Calu3 (cell line): ENCODE measurements around the gene LDLRAD4. TPM values are rescaled to one million over a fixed set of nuclear protein-coding genes. Genes with fewer than 3 reads are reported as not detected.

Experiments used
- BruUV-seq: library from RNA; stranded (reverse); fragments of 400-500 nt; replicated peaks from 2 replicates; lab custom pipeline; 2021; lab: Mats Ljungman, UMichigan
- CTCF ChIA-PET: fragments of 300-600 bp; sonication (Branson Sonifier 250); formaldehyde crosslinking; loops from one replicate; lab custom pipeline; 2022; ENCODE audit warnings: antibody characterized with exemption; lab: Charles Lee
- DNase-seq: peaks from one replicate; pipeline ENCODE4 v3.0.0; 2022
- H3K27ac Mint-ChIP-seq: one replicate; pipeline ENCODE4 v1.8.0; 2022; ENCODE audit warnings: mixed read lengths; ENCODE audit not compliant: unreplicated experiment
- H3K27me3 Mint-ChIP-seq: one replicate; pipeline ENCODE4 v1.8.0; 2022; ENCODE audit warnings: mixed read lengths; ENCODE audit not compliant: unreplicated experiment
- H3K36me3 Mint-ChIP-seq: one replicate; pipeline ENCODE4 v1.8.0; 2022; ENCODE audit warnings: mild to moderate bottlenecking, moderate library complexity, mixed read lengths; ENCODE audit not compliant: insufficient read depth, unreplicated experiment
- H3K4me1 Mint-ChIP-seq: one replicate; pipeline ENCODE4 v1.8.0; 2022; ENCODE audit warnings: mild to moderate bottlenecking, low read depth, mixed read lengths; ENCODE audit not compliant: unreplicated experiment
- H3K4me3 Mint-ChIP-seq: one replicate; pipeline ENCODE4 v1.8.0; 2022; ENCODE audit warnings: mild to moderate bottlenecking, low read depth, moderate library complexity, mixed read lengths; ENCODE audit not compliant: unreplicated experiment
- H3K9me3 Mint-ChIP-seq: one replicate; pipeline ENCODE4 v1.8.0; 2022; ENCODE audit warnings: low read depth, mixed read lengths; ENCODE audit not compliant: unreplicated experiment
- CTCF ChIP-seq: fragments of 200-600 bp; IDR thresholded peaks from one replicate; pipeline ENCODE4 v1.8.0; 2022; ENCODE audit warnings: antibody characterized with exemption; ENCODE audit not compliant: unreplicated experiment
- intact Hi-C: fragments of 100-400 bp; cut with micrococcal nuclease; formaldehyde crosslinking; loops from one replicate; pipeline ENCODE4 v1.10.0; 2022; ENCODE audit not compliant: unreplicated experiment
- total RNA-seq: library from RNA; stranded (reverse); gene quantifications from 2 replicates; pipeline ENCODE4 v1.2.3, GENCODE V29; 2022

LDLRAD4 gene
- total RNA-seq, 1 experiment from 2014 or later, result 0.50 TPM

GRCh38 chr18:13409997-13410396, 191.4 kb downstream of the LDLRAD4 start:
- no peaks in the 10 kb centered on the region for H3K9me3 Mint-ChIP-seq
- H3K27me3 Mint-ChIP-seq, result peaks cover 7% of the 10 kb centered on the region
- no peak for DNase-seq
- no peaks in the 10 kb centered on the region for H3K36me3 Mint-ChIP-seq
- H3K4me1 Mint-ChIP-seq, result no peaks in the 10 kb centered on the region
- CTCF ChIA-PET, result no interaction called here
- intact Hi-C loops, result no loop called here
- H3K4me3 Mint-ChIP-seq, result no peak overlapping the region
- H3K27ac Mint-ChIP-seq, result no peak overlapping the region
- no TSS peak for BruUV-seq
- TF ChIP-seq CTCF, result no peak

GRCh38 chr18:13410471-13410870, 191.9 kb downstream of the LDLRAD4 start:
- intact Hi-C loops, result no loop called here
- H3K27ac Mint-ChIP-seq, result no peak overlapping the region
- no peak for DNase-seq
- BruUV-seq, result no TSS peak
- no peaks in the 10 kb centered on the region for H3K4me1 Mint-ChIP-seq
- TF ChIP-seq CTCF, result no peak
- CTCF ChIA-PET, result no interaction called here
- H3K36me3 Mint-ChIP-seq, result no peaks in the 10 kb centered on the region
- H3K27me3 Mint-ChIP-seq, result peaks cover 7% of the 10 kb centered on the region
- no peak overlapping the region for H3K4me3 Mint-ChIP-seq
- H3K9me3 Mint-ChIP-seq, result no peaks in the 10 kb centered on the region

- H3K27ac Mint-ChIP-seq, result no peak overlapping the region
- intact Hi-C loops, result no loop called here
- CTCF ChIA-PET, result no interaction called here
Measured at GRCh38 chr18:13412017-13412416, 193.5 kb downstream of the LDLRAD4 start.

GRCh38 chr18:13412901-13413300, 194.3 kb downstream of the LDLRAD4 start:
- Mint-ChIP-seq H3K4me3 (no peak overlapping the region), H3K9me3 (no peaks in the 10 kb centered on the region), H3K27me3 (peaks cover 13% of the 10 kb centered on the region), H3K4me1 (no peaks in the 10 kb centered on the region), H3K27ac (no peak overlapping the region), H3K36me3 (no peaks in the 10 kb centered on the region)
- no peak for TF ChIP-seq CTCF
- no TSS peak for BruUV-seq
- CTCF ChIA-PET, result no interaction called here
- intact Hi-C loops, result no loop called here
- DNase-seq, result no peak

More at GRCh38 chr18:13412017-13412416, 193.5 kb downstream of the LDLRAD4 start:
- DNase-seq, result no peak
- Mint-ChIP-seq H3K4me1 (no peaks in the 10 kb centered on the region), H3K36me3 (no peaks in the 10 kb centered on the region), H3K9me3 (no peaks in the 10 kb centered on the region), H3K27me3 (peaks cover 7% of the 10 kb centered on the region), H3K4me3 (no peak overlapping the region)
- no TSS peak for BruUV-seq
- no peak for TF ChIP-seq CTCF
